Stimulated activated naive CD8-positive, alpha-beta T cell treated with anti-CD3 and anti-CD28 coated beads, Interleukin-15, amount 100 ng/mL, for 72 hours (primary cell): Measurements from ENCODE around the gene SRSF1.
A peak's percentile ranks its signal among the peaks of the same experiment; 100 is the strongest.

Source experiments
- ATAC-seq: fragments of 150-1000 bp; cut with Tn5 transposase; 2 replicates; pipeline ENCODE4 v1.10.0; 2021; ENCODE audit warnings: mild to moderate bottlenecking, moderate library complexity
- DNase-seq, 2 donors: peaks; one replicate each; pipeline ENCODE4 v3.0.0; 2021 to 2022
- H3K27ac Mint-ChIP-seq, 2 donors: one replicate each; pipeline ENCODE4 v1.8.0; 2022; ENCODE audit warnings: mild to moderate bottlenecking in 2 of 2, mixed read lengths in 2 of 2, moderate library complexity in 2 of 2
- H3K27me3 Mint-ChIP-seq: one replicate; pipeline ENCODE4 v1.8.0; 2022; ENCODE audit warnings: mixed read lengths
- H3K4me1 Mint-ChIP-seq: one replicate; pipeline ENCODE4 v1.8.0; 2022; ENCODE audit warnings: mild to moderate bottlenecking, mixed read lengths
- H3K4me3 Mint-ChIP-seq, 2 donors: one replicate each; pipeline ENCODE4 v1.8.0; 2022; ENCODE audit warnings: mild to moderate bottlenecking in 2 of 2, mixed read lengths in 2 of 2, moderate library complexity in 1 of 2
- H3K9me3 Mint-ChIP-seq, 2 donors: one replicate each; pipeline ENCODE4 v1.8.0; 2022; ENCODE audit warnings: mixed read lengths in 2 of 2

Gene SRSF1

GRCh38 chr17:58040386-58040785 lies 33.3 kb upstream of the SRSF1 start:
- DNase-seq = no peak
- Mint-ChIP-seq H3K27ac (no peak overlapping the region), H3K9me3 (peaks cover 0 to 4% of the 10 kb centered on the region in 2 donors), H3K4me3 (no peak overlapping the region), H3K4me1 (no peaks in the 10 kb centered on the region), H3K27me3 (peaks cover 39% of the 10 kb centered on the region)
- no peak for ATAC-seq

- Mint-ChIP-seq H3K27ac (no peak overlapping the region), H3K4me1 (no peaks in the 10 kb centered on the region), H3K27me3 (peaks cover 39% of the 10 kb centered on the region), H3K4me3 (no peak overlapping the region), H3K9me3 (peaks cover 0 to 4% of the 10 kb centered on the region in 2 donors)
- no peak for DNase-seq
- ATAC-seq = no peak
Measured at GRCh38 chr17:58039975-58040374, 32.9 kb upstream of the SRSF1 start.

- DNase-seq (no peak), ATAC-seq (no peak)
- no peaks in the 10 kb centered on the region for H3K9me3 Mint-ChIP-seq
- peaks cover 12% of the 10 kb centered on the region for H3K27me3 Mint-ChIP-seq
- no peak overlapping the region for H3K27ac Mint-ChIP-seq
- no peaks in the 10 kb centered on the region for H3K4me1 Mint-ChIP-seq
- H3K4me3 Mint-ChIP-seq = no peak overlapping the region
Measured at GRCh38 chr17:58032691-58033415, 25.8 kb upstream of the SRSF1 start.

GRCh38 chr17:58028578-58028977 lies 21.5 kb upstream of the SRSF1 start:
- H3K4me1 Mint-ChIP-seq = no peaks in the 10 kb centered on the region
- no peak overlapping the region for H3K27ac Mint-ChIP-seq
- peaks cover 45% of the 10 kb centered on the region for H3K27me3 Mint-ChIP-seq
- H3K9me3 Mint-ChIP-seq = no peaks in the 10 kb centered on the region
- no peak for DNase-seq
- no peak overlapping the region for H3K4me3 Mint-ChIP-seq
- no peak for ATAC-seq

- ATAC-seq (no peak), DNase-seq (no peak)
- Mint-ChIP-seq H3K9me3 (no peaks in the 10 kb centered on the region), H3K27ac (no peak overlapping the region), H3K4me3 (no peak overlapping the region), H3K27me3 (peaks cover 14% of the 10 kb centered on the region), H3K4me1 (no peaks in the 10 kb centered on the region)
Measured at GRCh38 chr17:58020401-58020800, 13.4 kb upstream of the SRSF1 start.

- ATAC-seq = no peak
- DNase-seq = no peak
- no peak overlapping the region for H3K27ac Mint-ChIP-seq
- H3K9me3 Mint-ChIP-seq = no peaks in the 10 kb centered on the region
- no peaks in the 10 kb centered on the region for H3K4me1 Mint-ChIP-seq
- peaks cover 5% of the 10 kb centered on the region for H3K27me3 Mint-ChIP-seq
- H3K4me3 Mint-ChIP-seq = no peak overlapping the region
Measured at GRCh38 chr17:58019521-58019920, 12.5 kb upstream of the SRSF1 start.

GRCh38 chr17:58019039-58019438 lies 12.0 kb upstream of the SRSF1 start:
- no peak for DNase-seq
- no peaks in the 10 kb centered on the region for H3K9me3 Mint-ChIP-seq
- H3K27me3 Mint-ChIP-seq = no peaks in the 10 kb centered on the region

GRCh38 chr17:58010067-58010799 lies 3.2 kb upstream of the SRSF1 start:
- Mint-ChIP-seq H3K4me3 (no peak overlapping the region), H3K27ac (no peak overlapping the region), H3K9me3 (no peaks in the 10 kb centered on the region), H3K27me3 (no peaks in the 10 kb centered on the region), H3K4me1 (peaks cover 19% of the 10 kb centered on the region)
- ATAC-seq (no peak), DNase-seq (no peak)

More at GRCh38 chr17:58019039-58019438, 12.0 kb upstream of the SRSF1 start:
- no peaks in the 10 kb centered on the region for H3K4me1 Mint-ChIP-seq
- no peak overlapping the region for H3K27ac Mint-ChIP-seq
- H3K4me3 Mint-ChIP-seq = no peak overlapping the region
- ATAC-seq = no peak

- Mint-ChIP-seq H3K4me3 (peak overlapping the region; percentile 89 to 100), H3K27ac (peak overlapping the region; percentile 100), H3K4me1 (peaks cover 41% of the 10 kb centered on the region), H3K9me3 (no peaks in the 10 kb centered on the region), H3K27me3 (no peaks in the 10 kb centered on the region)
- peak; percentile 54 for ATAC-seq
- DNase-seq = no peak
Measured at GRCh38 chr17:58007781-58008706, 998 bp upstream of the SRSF1 start.

- peak; percentile 39 to 61 for DNase-seq
- peaks cover 54% of the 10 kb centered on the region for H3K4me1 Mint-ChIP-seq
- peak; percentile 32 for ATAC-seq
- peak overlapping the region; percentile 89 to 100 for H3K4me3 Mint-ChIP-seq
- H3K27ac Mint-ChIP-seq = peak overlapping the region; percentile 100
- H3K9me3 Mint-ChIP-seq = no peaks in the 10 kb centered on the region
- H3K27me3 Mint-ChIP-seq = no peaks in the 10 kb centered on the region
Measured at GRCh38 chr17:58006560-58006923, 504 bp downstream of the SRSF1 start.

GRCh38 chr17:58005728-58006559 lies 1.1 kb downstream of the SRSF1 start:
- Mint-ChIP-seq H3K4me3 (peak overlapping the region; percentile 89 to 100), H3K9me3 (no peaks in the 10 kb centered on the region), H3K27me3 (no peaks in the 10 kb centered on the region), H3K27ac (peak overlapping the region; percentile 100), H3K4me1 (peaks cover 59% of the 10 kb centered on the region)
- DNase-seq (no peak), ATAC-seq (peak; percentile 14)

GRCh38 chr17:58005031-58005727 lies 1.9 kb downstream of the SRSF1 start:
- H3K9me3 Mint-ChIP-seq = no peaks in the 10 kb centered on the region
- DNase-seq (no peak), ATAC-seq (no peak)
- H3K4me1 Mint-ChIP-seq = peaks cover 63% of the 10 kb centered on the region
- peak overlapping the region; percentile 86 to 100 for H3K27ac Mint-ChIP-seq
- H3K4me3 Mint-ChIP-seq = peak overlapping the region; percentile 89 to 100
- H3K27me3 Mint-ChIP-seq = no peaks in the 10 kb centered on the region

- Mint-ChIP-seq H3K9me3 (no peaks in the 10 kb centered on the region), H3K27me3 (no peaks in the 10 kb centered on the region), H3K27ac (peak overlapping the region; percentile 57 to 63), H3K4me1 (peaks cover 72% of the 10 kb centered on the region), H3K4me3 (peak overlapping the region; percentile 89 to 100)
- DNase-seq (no peak), ATAC-seq (no peak)
Measured at GRCh38 chr17:58004060-58004459, 3.0 kb downstream of the SRSF1 start.

GRCh38 chr17:58002973-58003372 lies 4.1 kb downstream of the SRSF1 start:
- Mint-ChIP-seq H3K27me3 (no peaks in the 10 kb centered on the region), H3K4me1 (peaks cover 71% of the 10 kb centered on the region), H3K9me3 (no peaks in the 10 kb centered on the region), H3K27ac (peak overlapping the region; percentile 62 to 67), H3K4me3 (peak overlapping the region; percentile 89 to 100)
- no peak for DNase-seq
- no peak for ATAC-seq
